GM18909 (cell line): ENCODE measurements around the gene SMPX.

Experiments used
- ATAC-seq: cut with Tn5 transposase; IDR thresholded peaks from one replicate; pipeline ENCODE4 v1.9.1; 2021; ENCODE audit warnings: mild to moderate bottlenecking; ENCODE audit not compliant: unreplicated experiment, poor library complexity

SMPX gene

DNA sequence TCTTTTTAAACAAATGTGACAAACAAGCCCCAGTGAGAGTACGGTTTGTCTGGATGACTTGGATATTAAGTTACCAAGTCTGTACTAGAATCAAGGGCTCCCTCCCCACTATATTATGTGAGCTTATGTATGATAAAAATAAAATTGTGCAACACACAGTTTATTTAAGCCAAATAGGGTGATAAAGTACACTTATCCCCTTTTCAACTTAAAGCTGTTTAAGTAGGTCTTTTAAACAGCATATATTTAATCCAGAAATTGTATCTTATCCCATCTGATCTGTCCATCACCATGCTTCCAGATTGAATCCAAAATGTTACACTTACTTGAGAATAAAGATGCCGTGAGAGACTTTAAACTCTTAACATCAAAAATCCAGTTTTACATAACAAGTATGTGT lies 97.8 kb downstream of the SMPX start:
- ATAC-seq = no peak

DNA sequence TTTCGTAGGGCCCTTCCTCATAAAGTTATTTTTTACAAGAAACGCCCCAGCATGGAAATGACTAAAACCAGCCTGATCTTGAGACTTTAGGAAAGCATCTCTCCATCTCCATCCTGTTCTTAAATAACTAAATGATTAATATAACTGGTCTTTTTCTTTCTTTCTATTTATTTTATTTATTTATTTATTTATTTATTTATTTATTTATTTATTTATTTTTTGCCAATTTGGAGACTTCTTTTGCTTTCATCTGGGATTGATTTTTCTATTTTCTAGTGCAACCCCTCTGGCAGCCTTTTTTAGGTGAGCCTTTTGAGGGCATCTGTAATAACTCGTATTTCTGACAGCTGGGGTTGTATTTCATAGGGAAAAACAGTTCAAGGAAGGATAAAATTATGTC lies 98.6 kb downstream of the SMPX start:
- ATAC-seq = no peak

GRCh38 chrX:21658746-21659145 lies 99.2 kb downstream of the SMPX start:
- ATAC-seq = no peak

- ATAC-seq = no peak
Measured at GRCh38 chrX:21658152-21658737, 99.7 kb downstream of the SMPX start, which contains the start of gene KLHL34. TSS of gene KLHL34 (minus strand) at chrX:21658330. CDS start at chrX:21657788, 542 bp downstream.

- ATAC-seq = no peak
Measured at GRCh38 chrX:21657318-21658151, 100.4 kb downstream of the SMPX start.

DNA sequence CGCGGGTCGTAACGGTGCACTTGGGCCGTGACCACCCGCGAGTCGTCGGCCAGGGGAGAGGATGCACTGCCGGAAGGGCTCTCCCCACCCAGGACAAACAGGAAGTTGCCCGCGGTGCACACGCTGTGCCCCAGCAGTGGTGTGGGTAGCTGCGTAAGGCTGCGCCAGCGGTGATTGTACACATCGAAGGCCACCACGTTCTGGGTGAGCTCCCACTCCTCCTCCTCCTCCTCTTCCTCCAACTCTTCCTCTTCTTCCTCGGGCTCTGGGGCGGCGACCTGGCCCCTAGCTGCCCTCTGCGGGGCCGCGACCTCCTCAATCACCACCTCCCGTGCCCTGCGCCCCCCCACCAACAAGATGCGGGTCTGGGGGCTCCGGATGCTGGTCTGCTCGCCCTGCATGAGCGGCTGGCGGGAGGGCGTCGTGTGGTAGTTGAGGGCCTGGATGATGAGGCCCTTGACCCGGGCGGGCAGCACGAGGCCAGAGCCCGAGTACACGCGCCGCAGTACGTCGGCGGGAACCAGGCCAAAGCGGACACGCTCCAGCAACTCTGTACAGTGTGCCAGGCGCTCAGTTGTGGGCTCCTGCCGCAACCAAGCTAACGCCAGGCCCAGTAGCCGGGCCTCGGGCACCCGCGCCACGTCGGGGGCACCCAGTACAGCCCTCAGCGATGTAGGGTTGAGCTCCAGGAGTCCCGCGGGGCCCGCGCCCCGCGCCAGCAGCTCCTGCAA lies 101.2 kb downstream of the SMPX start:
- no peak for ATAC-seq
